ENCODE measurements around the gene VPS50. TPM values are rescaled to one million over a fixed set of nuclear protein-coding genes. Genes with fewer than 3 reads are reported as not detected.

The VPS50 gene
- total and polyA plus RNA-seq, 10 of the 15 experiments (the other 5 are each of a cell fraction or from before 2014, with no cell fraction given) = 4.0 to 22.0 (median 16.2) TPM

- no peak overlapping the region for H3K4me3 ChIP-seq
- RAD21 ChIA-PET (ENCODE audit: unreplicated experiment) = no interaction called here
- no peak overlapping the region for H3K27ac ChIP-seq (ENCODE audit: control insufficient read depth, insufficient read depth)
- 93% methylated on average over 3 of the region's 3 CpGs for WGBS (ENCODE audit: insufficient coverage, insufficient replicate concordance, low lambda C conversion rate, missing lambda C conversion rate)
- TF ChIP-seq BCL3 (IDR thresholded peaks at IDR 0.05; ENCODE audit: borderline replicate concordance, insufficient read depth, low read depth, low read length, poor library complexity, severe bottlenecking) = no peak
- TF ChIP-seq CBX5 (IDR thresholded peaks at IDR 0.05; ENCODE audit: low read depth) = no peak
- no peak for TF ChIP-seq ZNF687 (IDR thresholded peaks at IDR 0.05)
- TF ChIP-seq SMAD1 (IDR thresholded peaks at IDR 0.05; ENCODE audit: low read depth, partially characterized antibody) = no peak
- no peak for TF ChIP-seq CEBPZ (IDR thresholded peaks at IDR 0.05; ENCODE audit: low read depth, low read length)
- no peak for TF ChIP-seq MTA2 (IDR thresholded peaks at IDR 0.05; ENCODE audit: low read depth)
- TF ChIP-seq ZNF24 (IDR thresholded peaks at IDR 0.05) = no peak
- TF ChIP-seq SUPT20H (IDR thresholded peaks at IDR 0.05; ENCODE audit: borderline replicate concordance, control insufficient read depth, low read depth, low read length) = no peak
- TF ChIP-seq WRNIP1 (IDR thresholded peaks at IDR 0.05; ENCODE audit: borderline replicate concordance, low read depth, low read length) = no peak
- TF ChIP-seq MLLT1 (IDR thresholded peaks at IDR 0.05) = no peak
- intact Hi-C loops (cut with micrococcal nuclease; ENCODE audit: unreplicated experiment) (no loop called here), in situ Hi-C loops (cut with MboI) (no loop called here)
- no peak for FAIRE-seq
- H3K27me3 ChIP-seq (replicated peaks in 1 of 2; ENCODE audit: control insufficient read depth in 2 of 2, insufficient read depth in 2 of 2, low read length in 1 of 2) = no peaks in the 10 kb centered on the region; a peak in 1 of 4 replicates
- no peaks in the 10 kb centered on the region for H3K79me2 ChIP-seq (ENCODE audit: control insufficient read depth, insufficient read depth, low read length)
- H4K20me1 ChIP-seq (ENCODE audit: control insufficient read depth, insufficient read depth) = no peaks in the 10 kb centered on the region
- CTCF ChIA-PET = interaction anchor here (1.4 kb wide), 1 partner anchor 8 kb away, joined by 7 read pairs; no protein-coding TSS in a partner anchor
- no peaks in the 10 kb centered on the region; the same call in 2 of the 3 replicates for H3K9me3 ChIP-seq (replicated peaks; ENCODE audit: control insufficient read depth, insufficient read depth, low read length)
- no peak overlapping the region for H3K9ac ChIP-seq (ENCODE audit: control insufficient read depth, insufficient read depth, low read length)
- BruUV-seq (replicated peaks) = no TSS peak
- SMC1A ChIA-PET (ENCODE audit: uncharacterized antibody, unreplicated experiment) = no interaction called here
- no peak for ATAC-seq
- peaks cover 4% of the 10 kb centered on the region for H3K4me1 ChIP-seq (ENCODE audit: control insufficient read depth, insufficient read depth, low read length)
- POLR2A ChIA-PET = no interaction called here
- no peak overlapping the region for H3K4me2 ChIP-seq (ENCODE audit: control insufficient read depth, insufficient read depth)
- H2AFZ ChIP-seq (ENCODE audit: control insufficient read depth, low read depth, low read length) = no peak overlapping the region
- H3K36me3 ChIP-seq (ENCODE audit: control insufficient read depth in 2 of 2, insufficient read depth in 2 of 2, low read length in 1 of 2) = no peaks in the 10 kb centered on the region
- DNase-seq (ENCODE audit: low read depth, low spot score) = no peak
Observed at GRCh38 chr7:93382362-93382761, 150.2 kb downstream of the VPS50 start.
